GM21515 (cell line): Measurements from ENCODE around the gene IP6K1.
A peak's percentile ranks its signal among the peaks of the same experiment; 100 is the strongest.
"Not testable (repeated sequence)": the region's sequence is repeated elsewhere in the genome, so short reads cannot be mapped to it uniquely, and the experiment has no call there.

ENCODE experiments used
- ATAC-seq: cut with Tn5 transposase; IDR thresholded peaks from one replicate; pipeline ENCODE4 v1.9.1; 2021; ENCODE audit not compliant: unreplicated experiment

Gene IP6K1

DNA sequence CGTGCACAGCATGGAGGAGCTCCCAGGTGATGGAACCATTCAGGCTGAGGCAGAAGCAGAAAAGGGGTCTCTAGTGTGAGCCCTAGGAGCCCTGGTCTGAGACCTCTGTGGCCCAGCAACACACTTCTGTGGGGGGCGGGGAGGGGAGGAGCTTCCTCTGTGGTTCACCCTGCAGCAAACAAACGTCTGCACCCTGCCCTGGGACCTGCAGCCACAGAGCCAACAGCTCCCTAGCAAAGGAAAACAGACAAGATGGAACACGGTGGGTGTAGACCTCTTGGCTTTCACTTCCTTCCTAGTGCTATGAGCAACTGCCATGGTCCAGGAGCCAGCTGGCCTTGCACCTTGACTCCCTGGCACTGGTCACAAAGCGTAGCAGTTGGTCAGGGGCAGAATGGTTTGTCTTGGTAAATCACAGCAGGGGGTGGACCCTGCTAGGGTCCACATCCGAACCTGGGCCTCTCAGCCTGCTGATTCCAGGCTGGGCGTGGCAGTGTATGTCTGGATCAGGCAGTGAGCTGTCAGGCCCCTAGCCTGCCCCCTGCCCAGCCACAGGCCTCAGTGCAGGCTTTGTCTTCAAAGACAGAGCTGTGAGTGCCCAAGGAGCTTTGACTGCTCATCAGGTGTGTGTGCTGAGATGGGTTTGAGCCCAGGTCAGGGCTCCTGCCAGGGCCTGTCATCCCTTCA, 73.6 kb downstream of the IP6K1 start:
- no peak for ATAC-seq

DNA sequence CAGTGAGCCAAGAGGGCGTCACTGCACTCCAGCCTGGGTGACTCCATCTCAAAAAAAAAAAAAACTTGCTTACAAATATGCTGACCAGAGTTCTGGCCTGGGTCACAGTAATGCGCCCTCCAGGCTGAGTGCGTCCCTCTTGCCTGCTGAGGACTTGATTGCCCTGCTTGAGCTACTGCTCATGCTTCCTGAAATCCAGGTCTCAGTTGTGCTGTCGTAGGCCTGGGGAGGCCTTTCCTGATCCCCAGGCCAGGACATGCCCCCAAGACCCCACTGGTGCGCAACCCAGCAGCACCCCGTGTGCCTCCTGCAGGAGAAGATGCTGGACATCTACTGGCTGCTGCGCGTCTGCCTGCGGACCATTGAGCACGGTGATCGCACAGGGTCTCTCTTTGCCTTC, 74.2 kb downstream of the IP6K1 start:
- ATAC-seq = no peak

DNA sequence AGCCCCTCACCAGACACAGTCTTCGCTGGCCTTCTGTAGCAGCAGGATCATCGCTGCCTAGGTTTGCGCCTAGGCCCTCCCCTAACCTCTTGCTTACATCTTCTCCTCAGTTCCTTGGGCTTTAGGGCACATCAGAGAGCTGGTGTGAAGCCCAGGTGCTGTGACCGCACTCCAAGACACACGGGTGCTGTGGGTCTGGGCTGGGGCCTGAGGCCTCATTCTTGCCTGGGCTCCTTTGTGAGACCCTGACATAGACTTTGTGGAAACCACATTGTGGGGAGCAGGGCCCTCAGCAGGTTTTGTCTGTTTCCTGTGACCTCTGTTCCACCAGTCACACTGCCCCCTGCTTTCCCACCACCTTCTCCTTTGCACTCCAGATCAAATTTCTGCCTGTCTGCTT, 74.9 kb downstream of the IP6K1 start:
- ATAC-seq = no peak

DNA sequence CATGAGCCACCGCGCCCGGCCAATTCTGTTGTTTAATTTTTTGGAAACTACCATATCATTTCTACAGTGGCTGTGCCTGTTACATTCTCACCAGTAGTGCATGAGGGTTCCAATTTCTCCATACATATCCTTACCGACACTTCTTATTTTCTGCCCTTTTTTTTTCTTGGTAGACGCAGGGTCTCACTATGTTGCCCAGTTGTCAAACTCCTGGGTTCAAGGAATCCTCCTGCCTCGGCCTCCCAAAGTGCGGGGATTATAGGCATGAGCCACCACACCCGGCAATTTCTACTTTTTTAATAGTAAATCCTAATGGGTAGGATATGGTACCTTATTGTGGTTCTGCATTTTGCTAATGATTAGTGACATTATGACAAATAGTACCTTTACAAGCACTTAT, 76.5 kb downstream of the IP6K1 start:
- no peak for ATAC-seq

DNA sequence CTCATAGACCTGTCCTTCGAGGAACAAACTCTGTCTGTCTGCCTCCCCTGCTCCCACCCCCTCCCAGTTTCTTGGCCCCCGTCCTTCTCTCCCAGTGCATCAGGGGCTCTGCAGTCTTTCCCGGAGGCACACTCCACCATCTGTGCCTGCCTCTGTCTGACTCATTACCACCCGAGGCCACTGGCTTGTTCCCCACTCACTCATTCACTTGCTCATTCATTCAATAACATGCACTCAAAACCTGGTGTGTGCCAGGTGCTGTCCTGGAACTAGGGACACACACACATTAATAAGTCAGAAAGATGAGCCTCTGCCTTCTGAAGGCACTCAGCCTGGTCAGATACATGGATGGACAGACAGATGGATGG, 79.2 kb downstream of the IP6K1 start:
- ATAC-seq = no peak

DNA sequence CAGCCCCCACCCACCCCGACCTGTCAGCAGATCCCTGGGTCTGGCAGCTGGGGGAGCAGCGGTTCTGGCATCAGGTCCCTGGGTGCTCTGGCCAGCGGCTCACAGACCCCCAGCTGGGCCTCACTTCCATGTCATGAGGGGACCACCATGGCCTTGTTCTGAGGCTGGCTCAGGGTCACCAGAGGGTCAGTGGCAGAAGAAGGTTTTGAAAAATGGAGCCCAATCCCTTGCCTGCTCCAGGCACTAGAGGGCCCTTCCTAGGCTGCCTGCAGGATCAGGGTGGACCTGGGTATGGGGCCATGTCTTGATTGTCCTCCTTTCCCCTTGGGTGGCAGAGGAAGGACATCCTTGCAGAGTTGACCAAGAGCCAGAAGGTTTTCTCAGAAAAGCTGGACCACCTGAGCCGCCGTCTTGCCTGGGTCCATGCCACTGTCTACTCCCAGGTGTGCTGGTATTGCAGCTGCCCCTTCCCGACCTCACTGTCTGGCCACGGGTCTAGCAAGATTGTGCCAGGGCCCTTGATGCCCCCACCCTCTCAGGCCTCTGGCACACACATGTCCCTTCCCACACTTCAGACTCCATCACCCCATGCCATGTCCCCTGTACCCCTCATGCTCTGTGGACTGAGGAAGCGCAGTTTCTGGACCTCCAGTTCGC, 79.8 kb downstream of the IP6K1 start:
- no peak for ATAC-seq

DNA sequence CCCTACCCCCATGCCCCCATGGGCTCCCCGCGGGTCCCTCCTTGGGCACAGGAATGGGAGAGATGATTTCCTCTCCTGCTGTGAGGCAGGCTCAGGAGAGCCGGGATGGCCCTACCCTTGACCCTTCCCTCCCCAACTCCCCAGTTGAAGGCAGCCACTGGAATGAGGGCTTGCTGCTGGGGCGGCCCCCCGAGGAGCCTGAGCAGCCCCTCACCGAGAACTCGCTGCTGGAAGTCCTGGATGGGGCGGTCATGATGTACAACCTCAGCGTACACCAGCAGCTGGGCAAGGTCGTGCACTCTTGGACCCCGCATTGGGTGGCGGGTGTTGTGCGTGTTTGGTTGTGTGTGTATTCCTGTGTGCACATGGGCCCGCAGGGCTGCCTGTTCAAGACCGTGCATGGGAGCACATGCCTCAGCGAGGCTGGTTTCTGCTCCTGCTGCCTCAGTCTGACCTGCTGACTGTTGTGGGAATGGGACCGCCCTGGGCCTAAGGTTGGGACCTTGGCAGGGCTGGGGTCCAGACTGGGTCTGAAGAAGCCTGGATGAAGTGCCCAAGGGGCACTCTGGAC, 80.9 kb downstream of the IP6K1 start:
- ATAC-seq = no peak

DNA sequence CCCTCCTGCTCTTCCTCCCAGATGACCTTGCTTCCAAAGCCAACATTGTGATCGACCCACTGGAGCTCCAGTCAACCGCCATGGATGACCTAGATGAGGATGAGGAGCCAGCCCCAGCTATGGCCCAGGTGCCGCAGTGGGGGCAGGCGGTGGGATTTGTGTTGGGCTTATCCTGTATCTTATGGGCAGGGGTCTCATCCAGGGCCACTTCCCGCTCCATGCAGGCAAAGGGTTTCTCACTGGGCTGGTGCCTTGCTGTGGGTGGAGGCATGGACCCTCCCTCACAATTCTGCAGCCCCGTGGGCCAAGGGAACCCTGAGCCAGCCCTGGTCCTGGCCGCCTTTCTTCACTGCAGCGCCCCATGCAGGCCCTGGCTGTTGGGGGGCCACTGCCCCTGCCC, 81.7 kb downstream of the IP6K1 start:
- no peak for ATAC-seq

DNA sequence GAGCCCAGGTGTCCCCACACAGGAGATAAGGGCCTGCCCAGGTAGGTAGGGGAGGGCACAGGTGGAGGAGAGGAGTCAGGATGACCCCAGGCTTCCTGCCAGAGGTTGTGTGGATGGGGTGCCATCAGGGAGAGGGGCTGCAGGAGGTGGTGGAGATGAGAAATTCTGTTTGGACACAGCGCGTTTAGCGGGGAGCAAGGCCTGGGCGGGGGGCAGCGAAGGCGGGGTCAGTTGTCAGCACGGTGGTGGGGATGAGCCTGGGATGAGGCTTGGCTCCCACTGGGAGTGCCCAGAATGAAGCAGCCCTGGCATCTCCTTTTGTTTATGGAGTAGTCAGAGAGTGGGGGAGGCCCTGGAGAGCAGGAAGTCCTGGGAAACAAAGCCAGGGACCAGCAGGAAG, 82.4 kb downstream of the IP6K1 start:
- no peak for ATAC-seq

DNA sequence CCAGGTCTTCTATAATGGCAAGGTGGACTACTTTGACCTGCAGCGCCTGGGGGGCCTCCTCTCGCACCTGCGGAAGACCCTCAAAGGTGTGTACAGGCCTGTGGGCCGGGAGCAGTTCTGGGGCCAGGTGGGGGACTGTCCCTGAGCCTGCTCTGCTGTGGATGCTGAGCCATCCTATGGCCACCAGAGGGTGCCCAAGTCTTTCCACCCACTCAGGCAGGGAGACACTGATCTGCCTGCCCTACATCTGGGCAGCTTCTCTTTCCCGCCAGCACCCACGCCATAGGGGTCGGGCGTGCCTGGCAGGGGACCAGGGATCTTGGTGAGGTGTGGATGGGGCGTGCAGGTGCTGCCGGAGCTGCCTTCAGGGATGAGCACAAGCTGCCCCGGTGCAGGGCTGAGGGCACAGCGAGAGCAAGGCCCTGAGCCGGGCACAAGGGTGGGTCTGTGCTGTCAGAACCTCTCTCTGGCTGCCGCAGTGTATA, 82.9 kb downstream of the IP6K1 start:
- ATAC-seq = peak; percentile 50

DNA sequence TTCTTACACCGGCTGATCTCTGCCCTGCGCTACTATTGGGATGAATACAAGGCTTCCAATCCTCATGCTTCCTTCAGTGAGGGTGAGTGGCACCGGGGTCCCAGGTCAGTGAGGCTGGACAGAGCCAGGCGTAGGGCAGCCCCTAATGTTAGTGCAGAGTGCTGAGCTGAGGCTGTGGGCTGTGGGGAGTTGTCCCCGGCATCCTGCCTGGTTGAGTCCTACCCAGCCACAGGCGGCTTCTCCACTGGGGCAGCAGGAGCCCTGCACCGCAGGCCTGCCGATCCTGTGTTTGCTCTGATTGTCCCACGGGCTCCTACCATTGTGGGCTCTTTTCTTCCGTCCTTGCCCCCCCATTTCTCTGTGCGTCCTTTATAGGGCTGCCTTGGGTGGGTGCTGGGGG, 83.7 kb downstream of the IP6K1 start:
- no peak for ATAC-seq

DNA sequence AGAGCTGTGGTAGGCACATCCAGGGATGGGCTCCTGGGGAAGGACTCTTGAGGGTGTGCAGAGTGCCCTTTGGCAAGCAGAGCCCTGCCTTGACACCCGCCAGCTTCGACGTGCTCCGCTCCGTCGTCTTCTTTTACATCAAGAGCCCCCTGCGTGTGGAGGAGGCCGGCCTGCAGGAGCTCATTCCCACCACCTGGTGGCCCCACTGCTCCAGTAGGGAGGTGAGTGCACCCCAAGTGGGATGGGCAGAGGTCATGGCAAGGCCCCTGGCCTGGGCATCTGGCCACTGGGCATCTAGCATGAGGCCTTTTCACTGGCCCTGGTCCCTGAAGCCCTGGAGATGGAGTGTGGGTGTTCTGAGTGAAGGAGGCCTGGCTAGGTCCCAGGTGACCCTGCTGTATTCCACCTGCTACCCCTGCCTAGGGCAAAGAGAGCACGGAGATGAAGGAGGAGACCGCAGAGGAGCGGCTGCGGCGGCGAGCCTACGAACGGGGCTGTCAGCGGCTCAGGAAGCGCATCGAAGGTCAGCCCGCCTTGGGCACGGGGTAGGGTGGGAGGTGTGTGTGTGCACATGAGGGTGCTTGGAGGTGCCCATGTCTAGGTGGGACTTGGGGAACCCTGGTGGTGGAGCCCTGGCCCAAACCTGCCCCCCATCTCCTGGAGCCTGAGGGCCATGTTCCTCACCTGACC, 84.8 kb downstream of the IP6K1 start:
- no peak for ATAC-seq

DNA sequence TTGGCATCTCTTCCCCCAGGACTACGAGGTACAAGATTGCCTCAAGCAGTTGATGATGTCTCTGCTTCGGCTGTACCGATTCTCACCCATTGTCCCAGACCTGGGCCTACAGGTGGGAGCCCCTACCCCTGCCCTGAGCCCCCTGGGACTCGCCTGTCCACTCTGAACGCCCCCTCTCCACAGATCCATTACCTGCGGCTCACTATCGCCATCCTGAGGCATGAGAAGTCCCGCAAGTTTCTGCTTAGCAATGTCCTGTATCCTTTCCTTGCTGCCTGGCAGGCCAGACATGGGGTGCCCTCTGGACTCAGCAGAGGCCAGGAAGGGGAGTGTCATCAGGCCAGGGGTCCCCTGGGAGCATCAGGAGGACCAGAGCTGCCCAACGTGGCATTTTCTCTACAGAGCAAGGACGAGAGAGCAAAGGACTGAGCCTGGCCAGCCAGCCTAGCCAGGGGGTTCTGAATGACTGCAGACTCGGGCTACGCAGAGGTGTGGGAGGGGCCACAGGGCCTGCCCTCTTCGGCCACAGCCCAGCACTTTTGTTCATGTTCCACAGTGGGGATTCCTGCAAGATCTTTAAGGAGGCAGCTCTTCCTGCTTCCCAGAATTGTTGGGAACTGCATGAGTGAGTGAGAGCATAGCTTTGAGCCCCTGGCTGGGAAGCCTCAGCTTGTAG, 85.8 kb downstream of the IP6K1 start:
- ATAC-seq = no peak

DNA sequence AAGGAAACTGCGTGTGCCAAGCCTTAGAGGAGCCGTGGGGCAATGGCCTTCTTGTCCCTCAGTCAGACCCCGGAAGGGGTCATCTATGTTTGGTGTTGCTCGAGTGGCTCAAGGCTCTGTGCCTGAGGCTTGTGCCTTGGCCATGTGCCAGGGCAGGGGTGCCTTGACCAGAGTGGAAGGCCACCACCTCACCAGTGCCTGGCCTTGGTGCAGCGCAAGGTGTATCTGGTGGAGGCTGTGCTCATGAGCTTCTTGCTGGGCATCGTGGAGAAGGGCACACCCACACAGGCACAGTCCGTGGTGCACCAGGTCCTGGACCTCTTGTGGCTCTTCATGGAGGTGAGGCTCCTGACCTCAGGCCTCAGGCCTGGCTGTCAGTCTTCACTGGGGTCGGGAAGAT, 86.3 kb downstream of the IP6K1 start:
- ATAC-seq = no peak

DNA sequence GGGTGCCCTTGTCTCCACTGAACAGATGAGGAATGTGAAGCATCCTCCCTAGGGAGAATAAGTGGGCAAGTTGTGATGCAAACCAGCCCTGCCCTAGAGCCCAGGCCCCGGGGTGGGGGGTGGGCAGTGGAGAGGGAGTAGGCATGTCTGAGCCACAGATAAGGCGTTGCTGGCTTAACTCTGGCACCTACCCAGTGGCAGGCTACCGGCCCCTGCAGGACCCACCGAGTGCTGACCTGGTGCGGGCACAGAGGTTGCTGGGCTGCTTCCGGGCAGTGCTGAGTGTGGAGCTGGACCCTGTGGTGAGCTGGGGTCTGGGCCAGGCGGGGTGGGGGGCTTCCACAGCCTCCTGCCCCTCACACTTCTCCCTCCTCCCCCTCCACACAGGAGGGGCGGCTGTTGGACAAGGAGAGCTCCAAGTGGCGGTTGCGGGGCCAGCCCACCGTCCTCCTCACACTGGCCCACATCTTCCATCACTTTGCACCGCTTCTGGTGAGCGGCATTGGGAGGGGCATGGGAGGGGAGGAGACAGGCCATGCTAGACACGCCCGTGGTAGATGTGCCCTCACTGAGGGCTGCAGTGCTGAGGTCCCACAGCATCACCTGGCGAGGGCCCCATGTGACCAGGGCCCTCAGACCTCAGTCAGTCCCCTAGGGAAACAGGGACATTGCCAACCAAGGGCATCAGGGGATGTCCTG, 86.9 kb downstream of the IP6K1 start:
- ATAC-seq = no peak

DNA sequence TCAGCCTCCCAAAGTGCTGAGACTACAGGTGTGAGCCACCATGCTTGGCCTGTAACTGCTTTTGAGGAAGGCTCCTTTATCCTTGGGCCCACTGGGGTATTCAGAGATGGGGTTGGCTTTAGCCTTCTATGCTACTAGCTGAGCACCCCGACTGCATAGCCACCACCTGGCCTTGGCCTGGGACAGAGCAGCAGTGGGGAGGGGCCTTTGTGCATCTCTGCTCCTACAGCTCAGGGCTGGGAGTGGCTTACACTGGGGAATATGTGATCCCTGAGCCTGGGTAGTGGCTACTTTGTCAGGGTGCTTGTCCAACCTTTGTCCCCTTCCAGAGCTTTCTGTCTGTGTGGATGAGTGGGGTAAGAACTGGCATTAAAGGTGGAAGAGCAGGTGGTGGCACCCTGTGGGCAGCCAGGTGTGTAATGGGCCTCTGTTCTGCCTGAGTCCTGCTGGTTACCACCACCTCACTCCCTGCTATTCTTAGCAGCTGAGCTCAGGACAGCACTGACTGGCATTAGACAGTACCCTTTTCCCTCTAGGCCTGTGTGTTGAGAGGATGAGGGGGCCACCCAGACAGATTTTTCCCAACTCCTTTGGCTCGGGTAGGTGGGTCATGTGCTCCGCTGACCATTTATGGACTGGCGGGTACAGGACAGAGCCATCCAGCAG, 90.9 kb downstream of the IP6K1 start:
- not testable (repeated sequence) for ATAC-seq

DNA sequence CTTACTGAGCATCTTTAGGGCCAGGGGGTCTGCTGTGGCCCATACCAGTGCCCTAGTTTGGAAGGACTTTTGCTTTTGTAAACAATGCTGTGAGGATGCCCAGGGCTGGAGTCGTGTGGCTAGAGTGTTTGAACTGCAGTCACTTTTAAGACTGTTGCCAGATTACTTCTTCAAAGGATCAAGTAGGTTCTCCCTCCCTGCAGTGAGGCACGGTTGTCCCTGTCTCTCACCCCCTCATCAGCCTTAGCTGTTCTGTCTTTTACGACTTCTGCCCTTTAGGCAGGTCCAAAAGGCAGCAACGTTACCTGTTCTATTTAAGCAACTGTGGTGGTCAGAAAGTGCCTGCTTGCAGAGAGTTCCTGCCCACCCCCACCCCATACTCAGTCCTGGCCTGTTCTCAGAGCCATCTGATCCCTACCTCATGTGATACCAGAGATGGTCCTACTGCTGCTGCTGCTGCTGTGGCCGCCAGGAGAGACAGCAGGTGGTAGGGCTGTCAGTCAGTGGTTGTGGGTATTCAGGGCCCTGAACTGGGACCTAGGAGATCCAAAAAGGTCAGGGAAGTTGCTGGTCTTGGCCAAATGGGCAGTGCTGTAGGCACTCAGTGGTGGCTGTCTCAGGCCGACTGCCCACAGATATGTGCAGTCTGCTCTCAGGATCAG, 91.8 kb downstream of the IP6K1 start:
- not testable (repeated sequence) for ATAC-seq

DNA sequence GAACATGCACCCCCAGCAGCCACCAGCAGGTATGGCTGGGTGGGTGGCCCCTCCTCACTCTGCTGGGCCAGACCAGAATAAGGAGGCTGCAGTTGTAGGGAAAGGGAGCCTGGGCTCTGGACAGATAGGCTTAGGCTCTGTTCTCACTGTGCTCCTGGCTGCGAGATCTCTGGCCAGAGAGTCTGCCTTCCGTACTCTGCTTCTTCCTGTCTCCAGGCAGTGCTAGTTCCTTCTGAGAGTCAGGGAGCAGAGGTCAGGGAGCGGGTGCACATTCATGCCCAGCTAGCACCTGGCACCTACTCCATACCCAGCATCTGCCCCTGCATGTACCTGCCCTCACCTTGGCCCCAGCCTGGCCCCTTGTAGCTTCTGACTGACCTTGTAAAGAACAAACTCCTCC, 94.9 kb downstream of the IP6K1 start:
- not testable (repeated sequence) for ATAC-seq

DNA sequence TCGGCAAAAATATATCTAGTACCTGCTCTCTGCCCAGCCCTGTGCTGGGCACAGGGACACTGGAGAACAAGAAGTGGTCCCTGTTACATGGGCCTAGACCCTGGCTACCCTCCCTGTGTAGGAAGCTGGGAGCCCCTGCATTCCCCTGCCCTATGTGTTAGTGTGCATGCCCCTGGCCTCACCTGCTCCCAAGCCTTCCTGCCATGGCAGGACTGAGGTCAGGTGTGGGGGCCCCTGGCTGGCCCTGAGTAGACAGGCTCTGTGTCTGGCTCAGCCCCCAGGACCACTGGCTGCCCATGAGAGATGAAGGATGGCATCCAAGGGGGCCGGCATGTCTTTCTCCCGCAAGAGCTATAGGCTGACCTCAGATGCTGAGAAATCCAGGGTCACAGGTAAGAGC, 95.5 kb downstream of the IP6K1 start:
- not testable (repeated sequence) for ATAC-seq
